Activated CD4-positive, alpha-beta T cell treated with anti-CD3 and anti-CD28 coated beads for 36 hours (primary cell): ENCODE results near the gene TBX18. TPM values are rescaled to one million over a fixed set of nuclear protein-coding genes. Genes with fewer than 3 reads are reported as not detected.
A peak's percentile ranks its signal among the peaks of the same experiment; 100 is the strongest.

Experiments used
- ATAC-seq: fragments of 200-7000 bp; cut with Tn5 transposase; one replicate; pipeline ENCODE4 v1.10.0; 2021; ENCODE audit warnings: mild to moderate bottlenecking, moderate library complexity
- CTCF ChIA-PET: fragments of 350-600 bp; sonication (Branson Sonifier 250); formaldehyde crosslinking; loops from one replicate; lab custom pipeline; 2021; ENCODE audit warnings: antibody characterized with exemption; lab: Charles Lee
- POLR2A ChIA-PET: fragments of 350-600 bp; sonication (Branson Sonifier 250); formaldehyde crosslinking; loops from one replicate; lab custom pipeline; 2021; ENCODE audit warnings: antibody characterized with exemption, inconsistent platforms; lab: Charles Lee
- DNase-seq: peaks from one replicate; pipeline ENCODE4 v3.0.0-alpha.2; 2020
- H3K27ac Mint-ChIP-seq: one replicate; pipeline ENCODE4 v1.8.0; 2021; ENCODE audit warnings: mixed read lengths
- H3K27me3 Mint-ChIP-seq: one replicate; pipeline ENCODE4 v1.8.0; 2021; ENCODE audit warnings: mixed read lengths
- H3K36me3 Mint-ChIP-seq: one replicate; pipeline ENCODE4 v1.8.0; 2021; ENCODE audit warnings: low read depth, mixed read lengths
- H3K4me1 Mint-ChIP-seq: one replicate; pipeline ENCODE4 v1.8.0; 2021; ENCODE audit warnings: mixed read lengths
- H3K4me3 Mint-ChIP-seq: one replicate; pipeline ENCODE4 v1.8.0; 2021; ENCODE audit warnings: mild to moderate bottlenecking, moderate library complexity, mixed read lengths
- H3K9me3 Mint-ChIP-seq: one replicate; pipeline ENCODE4 v1.8.0; 2021; ENCODE audit warnings: low read depth, mixed read lengths
- intact Hi-C, 2 experiments: fragments of 100-400 bp; cut with DNase I in 1 of 2; cut with micrococcal nuclease in 1 of 2; formaldehyde crosslinking; loops; one replicate each; pipeline versions ENCODE4 v1.14.2 to v1.15.1; 2022 to 2024; cut with DNase I, micrococcal nuclease
- total RNA-seq, 2 experiments: library from RNA; stranded (reverse); gene quantifications; one replicate each; pipeline ENCODE4 v1.2.3, GENCODE V29; 2021

The TBX18 gene
- total RNA-seq, 2 experiments from 2014 or later: not detected

DNA sequence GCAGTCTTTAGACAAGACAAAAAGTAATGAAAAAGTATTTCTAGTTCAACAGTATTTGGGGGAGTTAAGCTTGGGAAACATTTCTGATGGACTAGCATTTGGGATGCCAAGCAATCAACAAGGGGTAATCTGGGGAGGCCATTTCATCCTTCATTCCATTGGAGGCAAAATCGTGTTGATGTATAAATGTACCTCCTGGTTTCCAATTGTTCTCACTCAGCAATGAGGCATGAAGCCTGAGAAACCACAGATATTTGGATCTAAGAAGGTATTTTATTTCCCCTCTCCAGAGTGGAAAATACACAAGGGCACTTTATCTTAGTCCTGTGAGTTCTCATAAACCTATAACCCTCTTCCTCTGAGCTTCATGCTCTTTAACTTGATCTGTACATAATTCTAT is 68.2 kb downstream of the TBX18 start:
- H3K36me3 Mint-ChIP-seq: no peaks in the 10 kb centered on the region
- H3K27me3 Mint-ChIP-seq: no peaks in the 10 kb centered on the region
- H3K4me3 Mint-ChIP-seq: no peak overlapping the region
- H3K27ac Mint-ChIP-seq: no peak overlapping the region
- CTCF ChIA-PET: no interaction called here
- no peak for DNase-seq
- H3K4me1 Mint-ChIP-seq: no peaks in the 10 kb centered on the region
- no peak for ATAC-seq
- peaks cover 1% of the 10 kb centered on the region for H3K9me3 Mint-ChIP-seq
- intact Hi-C loops: no loop called here
- POLR2A ChIA-PET: no interaction called here

DNA sequence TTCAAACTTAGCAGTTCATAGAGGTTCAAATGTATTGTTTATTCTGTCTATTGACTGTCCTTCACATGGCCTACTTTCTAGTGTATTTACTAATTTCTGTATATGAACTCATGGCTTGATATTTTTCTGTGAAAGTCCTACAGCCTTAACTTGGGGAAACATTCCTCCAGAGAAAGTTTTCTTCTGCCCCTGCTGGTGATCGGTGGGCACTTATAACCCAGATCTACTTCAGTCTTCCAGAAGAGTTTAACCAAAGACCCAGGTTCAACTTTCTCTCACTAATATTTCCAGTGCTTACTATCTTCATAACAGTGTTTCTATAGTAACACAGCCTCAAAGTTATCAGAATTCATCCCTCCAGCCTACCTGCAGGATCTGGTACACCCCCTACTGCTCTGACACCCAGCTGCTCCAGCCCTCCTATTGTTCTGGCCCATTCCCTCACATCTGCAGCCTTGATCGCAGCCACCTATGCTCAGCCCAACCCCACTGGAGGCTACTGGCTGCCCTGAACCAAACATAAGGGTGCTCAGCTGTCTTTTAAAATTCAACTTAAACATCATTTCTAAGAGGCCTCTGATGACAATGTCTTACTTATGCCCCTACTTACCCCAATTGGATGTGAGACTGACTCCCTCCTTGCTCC is 72.3 kb downstream of the TBX18 start:
- Mint-ChIP-seq H3K27me3 (no peaks in the 10 kb centered on the region), H3K4me1 (no peaks in the 10 kb centered on the region), H3K36me3 (no peaks in the 10 kb centered on the region), H3K9me3 (no peaks in the 10 kb centered on the region), H3K27ac (no peak overlapping the region), H3K4me3 (no peak overlapping the region)
- CTCF ChIA-PET: no interaction called here
- no peak for DNase-seq
- intact Hi-C loops: no loop called here
- POLR2A ChIA-PET: no interaction called here
- no peak for ATAC-seq

DNA sequence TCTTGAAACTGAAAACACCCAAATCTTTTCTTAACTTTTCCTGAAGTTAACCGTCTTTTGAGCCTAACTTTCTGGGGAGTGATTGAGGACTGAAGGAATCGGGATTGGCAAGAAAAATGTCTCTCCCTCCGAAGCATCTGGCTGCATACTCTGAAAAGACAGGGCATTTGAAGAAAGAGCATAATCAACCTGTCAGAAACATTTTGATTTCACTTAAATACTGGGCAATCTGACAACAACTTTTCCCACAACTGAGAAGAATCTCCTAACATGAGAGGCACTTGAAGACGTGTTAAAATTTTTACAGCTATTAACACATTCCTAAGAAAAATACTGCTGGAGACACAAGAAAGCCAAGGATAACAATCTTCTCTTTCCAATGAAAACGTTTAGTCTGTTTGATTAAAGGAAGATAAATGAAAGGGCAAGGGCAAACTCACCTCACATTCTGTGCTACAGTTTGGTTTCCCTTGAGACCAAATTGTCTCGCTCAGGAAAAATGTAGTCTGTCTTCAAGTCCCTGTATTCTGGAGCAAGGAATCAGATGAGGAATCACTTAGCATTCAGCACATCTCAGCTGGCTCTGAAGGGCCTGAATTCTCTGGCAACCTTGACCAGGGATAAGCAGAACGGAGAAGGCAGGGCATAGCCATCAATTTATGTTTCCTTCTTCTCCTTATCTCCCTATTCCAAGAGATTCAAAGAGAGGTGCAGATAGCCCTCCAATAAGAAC is 76.1 kb downstream of the TBX18 start:
- Mint-ChIP-seq H3K27ac (no peak overlapping the region), H3K36me3 (no peaks in the 10 kb centered on the region), H3K9me3 (peaks cover 5% of the 10 kb centered on the region), H3K27me3 (no peaks in the 10 kb centered on the region), H3K4me1 (no peaks in the 10 kb centered on the region), H3K4me3 (no peak overlapping the region)
- intact Hi-C loops: loop anchor here in 1 of 2 experiments (5.0 to 10.0 kb wide), 2 partner anchors 261 to 804 kb away; no protein-coding TSS in a partner anchor
- DNase-seq (no peak), ATAC-seq (no peak)
- POLR2A ChIA-PET: no interaction called here
- CTCF ChIA-PET: no interaction called here

GRCh38 chr6:84687431-84687830 is 77.0 kb downstream of the TBX18 start:
- DNase-seq (no peak), ATAC-seq (no peak)
- ChIA-PET POLR2A (no interaction called here), CTCF (no interaction called here)
- Mint-ChIP-seq H3K4me1 (no peaks in the 10 kb centered on the region), H3K36me3 (no peaks in the 10 kb centered on the region), H3K27ac (no peak overlapping the region), H3K27me3 (no peaks in the 10 kb centered on the region), H3K9me3 (peaks cover 5% of the 10 kb centered on the region), H3K4me3 (no peak overlapping the region)
- intact Hi-C loops: loop anchor here in 1 of 2 experiments (5.0 to 10.0 kb wide), 2 partner anchors 260 to 803 kb away; no protein-coding TSS in a partner anchor

DNA sequence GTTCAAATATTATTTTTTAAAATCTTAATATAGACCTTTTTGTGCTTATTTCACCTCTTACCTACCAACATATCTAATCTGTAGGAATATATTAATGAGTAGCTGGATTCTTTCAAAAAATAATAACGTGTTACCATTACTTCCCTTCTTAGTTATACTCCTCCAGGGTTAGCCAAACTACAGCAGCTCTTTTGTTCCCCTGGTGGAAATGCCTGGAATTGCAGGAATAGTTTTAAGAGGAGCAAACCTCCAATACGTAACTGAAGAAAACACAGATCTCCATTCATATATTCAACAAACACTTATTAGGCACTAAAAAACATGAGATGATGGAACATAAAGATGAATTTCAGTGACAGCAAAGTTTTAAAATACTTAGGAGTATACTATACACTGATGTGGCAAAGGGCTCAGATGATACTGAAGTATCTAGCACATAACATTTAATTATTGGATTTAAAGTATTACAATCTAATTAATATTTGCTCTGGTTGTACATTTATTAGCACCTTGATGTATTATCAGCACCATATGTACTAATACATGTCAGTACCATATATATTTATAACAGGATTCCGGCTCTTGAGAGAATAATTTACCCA is 78.3 kb downstream of the TBX18 start:
- Mint-ChIP-seq H3K36me3 (no peaks in the 10 kb centered on the region), H3K4me3 (no peak overlapping the region), H3K4me1 (no peaks in the 10 kb centered on the region), H3K27me3 (no peaks in the 10 kb centered on the region), H3K9me3 (peaks cover 5% of the 10 kb centered on the region), H3K27ac (no peak overlapping the region)
- intact Hi-C loops: loop anchor here in 1 of 2 experiments (5.0 to 10.0 kb wide), 2 partner anchors 259 to 801 kb away; no protein-coding TSS in a partner anchor
- no peak for ATAC-seq
- DNase-seq: peak; percentile 20
- ChIA-PET POLR2A (no interaction called here), CTCF (interaction anchor here (1.0 kb wide), 1 partner anchor 12 kb away, joined by 3 read pairs; no protein-coding TSS in a partner anchor)

GRCh38 chr6:84681693-84682326 is 82.6 kb downstream of the TBX18 start:
- intact Hi-C loops: loop anchor here in 1 of 2 experiments (10.0 kb wide), 1 partner anchor 797 kb away; no protein-coding TSS in a partner anchor
- no peaks in the 10 kb centered on the region for H3K27me3 Mint-ChIP-seq
- no peak for DNase-seq
- no peak overlapping the region for H3K4me3 Mint-ChIP-seq
- CTCF ChIA-PET: no interaction called here
- H3K27ac Mint-ChIP-seq: no peak overlapping the region
- ATAC-seq: no peak
- peaks cover 5% of the 10 kb centered on the region for H3K9me3 Mint-ChIP-seq
- no peaks in the 10 kb centered on the region for H3K4me1 Mint-ChIP-seq
- POLR2A ChIA-PET: no interaction called here
- H3K36me3 Mint-ChIP-seq: no peaks in the 10 kb centered on the region

- no peak for DNase-seq
- no peaks in the 10 kb centered on the region for H3K9me3 Mint-ChIP-seq
- ATAC-seq: no peak
- intact Hi-C loops: no loop called here
- H3K36me3 Mint-ChIP-seq: no peaks in the 10 kb centered on the region
- POLR2A ChIA-PET: no interaction called here
- H3K27me3 Mint-ChIP-seq: no peaks in the 10 kb centered on the region
- H3K27ac Mint-ChIP-seq: no peak overlapping the region
- CTCF ChIA-PET: no interaction called here
- no peak overlapping the region for H3K4me3 Mint-ChIP-seq
- no peaks in the 10 kb centered on the region for H3K4me1 Mint-ChIP-seq
Observed at GRCh38 chr6:84675651-84676050, 88.7 kb downstream of the TBX18 start.

GRCh38 chr6:84674395-84674794 is 90.0 kb downstream of the TBX18 start:
- no peak for ATAC-seq
- Mint-ChIP-seq H3K4me1 (no peaks in the 10 kb centered on the region), H3K27ac (no peak overlapping the region), H3K9me3 (no peaks in the 10 kb centered on the region), H3K36me3 (no peaks in the 10 kb centered on the region), H3K27me3 (no peaks in the 10 kb centered on the region), H3K4me3 (no peak overlapping the region)
- POLR2A ChIA-PET: no interaction called here
- DNase-seq: no peak
- CTCF ChIA-PET: no interaction called here
- intact Hi-C loops: no loop called here

DNA sequence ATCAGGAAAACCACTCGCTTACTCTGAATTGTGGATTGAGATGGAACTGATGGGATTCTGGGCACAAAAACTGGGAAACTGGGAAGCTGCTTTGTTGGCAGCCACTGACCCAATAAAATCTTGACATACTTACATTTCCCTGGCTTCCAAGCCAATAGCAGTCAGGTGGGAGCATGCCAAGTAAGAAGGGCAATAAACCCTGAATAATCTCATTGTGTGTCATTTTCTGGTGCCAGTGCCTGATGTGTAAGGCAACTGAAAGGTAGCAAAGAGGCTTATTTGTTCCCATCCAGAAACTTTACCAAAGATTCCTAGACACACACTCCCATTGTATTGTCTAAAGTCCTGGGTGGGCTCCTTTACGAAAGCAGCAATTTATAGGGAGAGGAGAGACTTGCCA is 93.2 kb downstream of the TBX18 start:
- Mint-ChIP-seq H3K27ac (no peak overlapping the region), H3K36me3 (no peaks in the 10 kb centered on the region), H3K4me3 (no peak overlapping the region), H3K9me3 (no peaks in the 10 kb centered on the region), H3K4me1 (no peaks in the 10 kb centered on the region), H3K27me3 (no peaks in the 10 kb centered on the region)
- intact Hi-C loops: no loop called here
- ChIA-PET CTCF (no interaction called here), POLR2A (no interaction called here)
- ATAC-seq (no peak), DNase-seq (no peak)

DNA sequence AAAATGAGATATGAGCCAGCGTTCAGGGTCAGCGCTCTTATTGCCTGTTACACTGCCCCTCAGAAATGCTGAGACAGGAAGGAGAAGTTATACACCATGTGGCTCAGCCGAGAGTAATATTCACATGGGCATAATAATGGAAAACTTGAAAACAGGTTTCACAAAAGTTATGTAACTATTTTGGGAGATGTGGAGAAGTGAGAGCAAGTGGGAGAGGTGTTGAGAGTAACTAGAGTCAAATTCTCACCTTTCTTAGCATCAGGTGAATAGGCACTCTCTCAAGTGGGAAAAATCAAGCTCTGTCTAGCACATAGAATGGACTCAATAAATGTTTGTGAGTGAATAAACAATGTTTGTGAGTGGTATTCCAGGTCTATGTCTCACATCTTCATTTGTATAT is 94.5 kb downstream of the TBX18 start:
- no peak for ATAC-seq
- ChIA-PET CTCF (no interaction called here), POLR2A (no interaction called here)
- H3K9me3 Mint-ChIP-seq: no peaks in the 10 kb centered on the region
- no peaks in the 10 kb centered on the region for H3K27me3 Mint-ChIP-seq
- H3K4me3 Mint-ChIP-seq: no peak overlapping the region
- no peaks in the 10 kb centered on the region for H3K4me1 Mint-ChIP-seq
- no peak overlapping the region for H3K27ac Mint-ChIP-seq
- intact Hi-C loops: no loop called here
- no peaks in the 10 kb centered on the region for H3K36me3 Mint-ChIP-seq
- no peak for DNase-seq

DNA sequence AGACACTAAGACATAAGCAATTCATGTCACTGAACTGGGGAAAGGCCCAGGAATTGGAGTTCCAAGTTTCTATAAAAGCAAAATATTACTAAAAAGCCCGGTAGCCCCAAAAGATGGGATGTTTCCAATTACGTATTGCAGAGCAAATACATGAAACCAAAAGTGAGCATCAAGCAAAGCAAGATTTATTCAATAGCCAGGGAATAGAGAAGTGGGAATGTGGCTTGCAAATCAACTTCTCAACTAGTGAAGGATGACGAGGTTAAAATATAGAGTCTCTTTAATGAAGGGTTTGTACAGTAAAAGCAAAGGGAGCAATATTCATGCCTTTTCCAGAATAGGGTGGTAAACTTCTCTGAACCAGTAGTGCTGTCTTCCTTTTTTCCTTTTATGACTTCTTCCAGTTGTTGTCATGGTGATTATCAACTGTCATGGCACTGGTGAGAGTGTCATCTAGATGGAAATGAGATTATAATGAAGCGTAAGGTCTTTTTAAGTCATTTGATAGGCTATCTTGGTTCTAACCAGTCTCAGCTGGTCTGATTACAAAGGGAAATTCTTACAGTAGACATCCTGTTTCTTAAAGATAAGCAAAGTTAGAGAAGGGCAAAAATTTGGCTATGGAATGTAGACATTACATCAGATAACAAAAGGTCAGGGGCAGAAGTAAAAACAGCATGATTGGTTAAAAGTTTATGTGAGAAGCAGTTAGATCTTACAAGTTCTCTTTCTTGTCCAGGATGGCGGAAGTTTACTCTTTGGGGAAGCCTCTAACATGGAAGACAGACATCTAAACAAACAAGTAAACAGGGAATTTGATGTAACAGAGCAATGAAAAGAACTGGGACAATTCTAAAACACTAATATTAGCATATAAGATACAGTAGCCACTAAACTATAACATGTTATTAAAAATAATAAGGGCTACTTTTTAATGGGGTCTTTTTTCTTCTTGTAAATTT is 96.9 kb downstream of the TBX18 start:
- Mint-ChIP-seq H3K4me1 (no peaks in the 10 kb centered on the region), H3K4me3 (no peak overlapping the region), H3K9me3 (no peaks in the 10 kb centered on the region), H3K27me3 (no peaks in the 10 kb centered on the region), H3K36me3 (no peaks in the 10 kb centered on the region), H3K27ac (no peak overlapping the region)
- ChIA-PET CTCF (no interaction called here), POLR2A (no interaction called here)
- DNase-seq (no peak), ATAC-seq (no peak)
- intact Hi-C loops: no loop called here
